CD4-positive, alpha-beta T cell treated with Interleukin-2 at 100 ng/mL for 4 hours (primary cell): ENCODE results near the gene COX19.
"Not testable (repeated sequence)": the region's sequence is repeated elsewhere in the genome, so short reads cannot be mapped to it uniquely, and the experiment has no call there.

Experiments
- DNase-seq: peaks from one replicate; pipeline ENCODE4 v3.0.0-alpha.2; 2020; ENCODE audit warnings: low spot score

The COX19 gene

DNA sequence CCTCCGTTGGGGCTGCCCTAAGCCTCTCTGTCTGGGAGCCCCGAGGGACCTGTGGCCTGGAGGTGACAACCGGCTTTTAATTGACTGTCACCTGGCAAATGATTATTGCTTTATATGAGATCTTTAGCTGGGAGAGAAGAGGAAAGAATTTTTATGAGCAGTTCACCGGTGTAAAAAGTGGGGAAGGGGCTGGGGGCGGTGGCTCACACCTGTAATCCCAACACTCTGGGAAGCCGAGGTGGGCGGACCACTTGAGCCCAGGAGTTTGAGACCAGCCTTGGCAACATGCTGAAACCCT, 2.6 kb upstream of the COX19 start:
- DNase-seq = no peak

DNA sequence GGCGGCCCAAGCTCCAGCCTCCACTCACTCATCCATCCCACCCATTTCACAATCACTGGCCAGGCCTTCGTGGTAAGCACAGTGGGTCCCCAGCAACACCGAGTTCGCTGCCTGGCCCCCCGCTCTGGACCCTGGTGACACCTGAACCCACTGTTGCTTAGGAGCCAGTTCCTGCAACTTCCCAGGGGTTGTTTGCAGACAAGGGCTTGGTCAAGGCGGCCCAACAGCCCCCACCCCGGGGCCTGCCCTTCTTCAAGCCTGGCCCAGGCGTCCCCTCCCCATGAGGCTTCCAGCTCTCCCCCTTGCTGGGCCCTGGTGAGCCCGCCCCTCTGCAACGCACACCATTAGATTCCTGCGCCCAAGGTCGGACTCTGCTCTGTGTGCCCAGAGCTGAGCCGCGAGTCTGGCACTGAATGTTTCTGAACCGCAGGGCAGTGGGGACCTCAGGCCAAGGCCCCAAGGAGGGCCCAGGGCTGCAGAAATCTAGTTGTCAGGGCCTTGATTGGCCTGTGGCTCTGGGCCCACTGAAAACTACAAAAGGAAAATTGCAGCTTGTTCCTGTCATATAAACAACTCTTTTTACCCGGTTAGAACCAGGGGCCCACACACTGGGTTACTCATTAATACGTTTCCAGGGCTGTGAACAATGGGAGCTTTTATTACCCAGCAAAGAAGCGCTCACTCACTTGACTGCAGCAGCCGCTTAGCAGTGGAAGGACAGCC, 2.1 kb upstream of the COX19 start:
- no peak for DNase-seq

DNA sequence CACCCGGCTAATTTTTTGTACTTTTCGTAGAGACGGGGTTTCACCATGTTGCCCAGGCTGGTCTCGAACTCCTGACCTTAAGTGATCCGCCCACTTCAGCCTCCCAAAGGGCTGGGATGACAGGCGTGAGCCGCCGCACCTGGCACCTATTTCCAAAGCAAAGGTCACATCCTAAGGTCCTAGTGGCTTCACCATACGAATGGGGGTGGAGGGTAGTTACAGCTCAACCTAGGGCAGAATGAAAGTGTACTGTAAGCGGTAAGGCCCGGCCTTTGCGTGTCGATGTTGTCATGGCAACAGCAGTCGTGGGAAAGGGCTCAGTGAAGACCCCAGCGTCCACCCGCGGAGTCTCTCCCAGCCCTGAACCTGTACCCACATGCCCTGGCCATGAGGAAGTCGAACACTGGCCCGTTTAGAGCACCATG, 1.6 kb upstream of the COX19 start:
- DNase-seq = no peak

DNA sequence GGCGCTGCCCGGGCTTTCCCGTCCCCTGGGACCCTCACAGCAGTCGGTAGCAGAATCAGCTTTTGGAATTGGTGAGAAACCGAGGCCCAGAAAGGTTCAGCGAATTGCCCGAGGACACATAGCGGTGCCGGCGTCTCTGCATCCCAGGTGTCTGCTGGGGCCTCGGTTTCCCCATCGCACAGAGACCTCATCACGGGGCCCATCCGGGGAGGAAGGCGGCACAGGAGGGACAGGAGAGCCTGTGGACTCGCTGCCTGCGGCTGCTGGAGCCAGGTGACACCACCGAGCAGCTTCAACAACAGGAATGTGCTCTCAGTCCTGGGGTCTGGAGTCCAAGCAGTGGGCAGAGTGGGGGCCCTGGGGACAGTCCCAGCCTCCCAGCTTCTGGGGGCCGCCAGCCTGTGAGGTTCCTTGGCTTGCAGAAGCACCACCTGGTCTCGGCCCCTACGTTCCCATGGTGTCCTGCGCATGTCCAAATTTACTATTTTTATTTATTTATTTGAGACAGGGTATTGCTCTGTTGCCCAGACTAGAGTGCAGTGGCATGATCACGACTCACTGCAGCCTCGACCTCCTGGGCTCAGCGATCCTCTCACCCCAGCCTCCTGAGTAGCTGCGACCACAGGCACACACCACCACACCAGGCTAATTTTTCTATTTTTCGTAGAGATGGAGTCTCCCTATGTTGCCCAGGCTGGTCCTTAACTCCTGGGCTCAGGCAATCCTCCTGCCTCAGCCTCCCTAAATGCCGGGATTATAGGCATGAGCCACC, 539 bp upstream of the COX19 start:
- no peak for DNase-seq

DNA sequence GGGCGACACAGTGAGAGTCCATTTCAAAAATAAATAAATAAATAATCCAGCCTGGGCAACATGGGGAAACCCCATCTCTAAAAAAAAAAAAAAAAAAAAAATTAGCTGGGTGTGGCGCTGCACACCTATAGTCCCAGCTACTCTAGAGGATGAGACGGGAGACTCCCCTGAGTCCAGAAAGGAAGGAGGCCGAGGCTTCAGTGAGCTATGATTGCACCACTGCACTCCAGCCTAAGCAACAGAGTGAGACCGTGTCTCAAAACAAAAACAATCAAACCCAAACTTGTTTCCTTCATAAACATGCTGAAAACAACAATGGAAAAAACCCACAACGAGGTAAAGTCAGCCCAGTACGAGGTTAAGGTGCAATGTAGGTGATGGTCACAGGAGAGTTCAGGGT, 1.2 kb downstream of the COX19 start:
- DNase-seq = no peak

DNA sequence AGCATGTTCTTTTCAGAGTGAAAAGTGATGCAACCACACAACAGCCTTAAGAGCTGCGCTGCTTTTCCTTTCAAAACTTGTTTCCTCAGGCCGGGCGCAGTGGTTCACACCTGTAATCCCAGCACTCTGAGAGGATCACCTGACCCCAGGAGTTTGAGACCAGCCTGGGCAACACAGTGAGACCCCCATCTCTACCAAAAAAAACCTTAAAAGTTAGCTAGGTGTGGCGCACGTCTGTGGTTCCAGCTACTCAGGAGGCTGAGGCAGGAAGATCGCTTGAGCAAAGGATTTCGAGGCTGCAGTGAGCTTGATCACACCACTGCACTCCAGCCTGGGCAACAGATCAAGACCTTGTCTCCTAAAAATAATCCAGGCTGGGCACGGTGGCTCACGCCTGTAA, 2.0 kb downstream of the COX19 start:
- DNase-seq = no peak

DNA sequence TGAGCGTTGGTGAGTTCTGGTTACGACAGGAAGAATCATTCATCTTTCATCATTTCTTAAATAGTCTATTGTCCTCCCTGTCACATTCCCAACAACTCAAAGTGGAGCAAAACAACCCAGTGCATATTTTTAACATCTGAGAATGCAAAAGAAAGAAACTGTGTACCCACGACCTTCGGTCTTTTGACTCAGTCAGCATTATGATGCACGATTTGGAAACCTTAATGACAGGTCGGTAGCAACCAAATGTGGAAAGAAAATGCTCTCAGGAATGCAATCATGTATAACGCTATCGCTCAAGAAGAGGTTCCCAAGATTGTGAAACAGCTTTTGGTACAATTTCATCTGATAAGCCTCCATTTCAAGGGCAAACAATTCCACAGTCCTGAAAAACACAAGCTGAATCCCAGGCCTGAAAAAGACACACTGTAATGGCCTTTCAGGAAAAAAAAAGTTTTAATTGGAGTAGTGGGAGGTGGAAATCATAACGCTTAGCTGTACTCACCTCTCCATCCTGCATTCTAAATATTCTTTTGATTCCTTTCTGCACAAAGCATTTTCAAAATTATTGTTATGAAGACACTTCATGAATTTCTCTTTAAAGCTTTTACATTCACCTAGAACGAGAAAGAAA, 2.6 kb downstream of the COX19 start:
- DNase-seq = no peak

DNA sequence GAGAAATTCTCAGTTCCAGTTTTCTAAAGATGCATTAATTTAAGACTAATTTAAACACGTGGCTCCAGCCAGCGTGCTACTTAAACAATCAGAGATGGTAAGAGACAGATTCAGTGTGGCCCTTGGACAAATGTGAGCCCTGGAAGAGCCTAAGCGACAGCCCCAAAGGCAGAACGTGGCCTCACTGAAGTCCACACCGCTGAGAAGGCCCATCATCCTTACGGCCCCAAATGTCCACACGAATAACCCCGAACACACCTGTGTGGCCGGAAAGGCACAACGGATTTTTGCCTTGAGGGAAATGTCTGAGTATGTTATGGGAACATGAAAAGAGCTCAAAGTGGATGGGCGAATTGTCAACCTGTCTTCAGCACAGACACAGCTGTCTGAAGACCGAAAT, 3.2 kb downstream of the COX19 start:
- no peak for DNase-seq

DNA sequence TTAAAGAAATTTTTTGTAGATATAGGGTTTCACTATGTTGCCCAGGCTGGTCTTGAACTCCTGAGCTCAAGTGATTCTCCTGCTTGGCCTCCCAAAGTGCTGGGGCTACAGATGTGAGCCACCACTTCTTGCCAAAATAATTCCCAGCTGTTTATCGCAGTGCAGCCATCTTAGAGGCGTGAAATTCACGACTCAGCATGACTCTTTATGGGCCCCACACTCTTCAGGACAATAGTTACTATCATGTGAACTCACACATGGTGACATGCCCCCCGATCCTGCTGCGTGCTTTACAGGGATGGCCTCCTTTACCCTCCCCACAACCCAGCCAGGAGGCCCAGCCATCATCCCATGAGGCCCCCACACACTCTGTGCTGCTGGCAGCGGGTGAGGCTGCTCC, 4.6 kb downstream of the COX19 start:
- no peak for DNase-seq

DNA sequence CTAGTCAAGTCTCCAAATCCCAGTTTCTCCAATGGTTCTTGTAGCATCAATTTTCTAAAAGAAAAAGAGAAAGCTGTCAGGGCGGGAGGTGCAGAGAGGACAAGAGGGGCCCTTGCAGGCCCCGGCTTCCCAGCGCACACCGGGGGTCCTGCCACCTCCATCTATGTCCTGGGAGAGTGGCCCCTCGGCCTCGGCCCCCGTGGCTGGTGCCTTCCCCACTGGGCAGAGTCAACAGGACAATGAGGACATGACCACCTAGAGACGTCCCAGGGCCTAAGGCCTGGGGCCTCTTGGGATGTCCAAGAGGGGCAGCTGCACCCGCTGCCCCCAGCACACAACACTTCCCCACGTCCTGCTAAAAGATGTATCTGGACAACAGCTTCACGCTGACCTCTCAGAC, 5.9 kb downstream of the COX19 start:
- DNase-seq = no peak

DNA sequence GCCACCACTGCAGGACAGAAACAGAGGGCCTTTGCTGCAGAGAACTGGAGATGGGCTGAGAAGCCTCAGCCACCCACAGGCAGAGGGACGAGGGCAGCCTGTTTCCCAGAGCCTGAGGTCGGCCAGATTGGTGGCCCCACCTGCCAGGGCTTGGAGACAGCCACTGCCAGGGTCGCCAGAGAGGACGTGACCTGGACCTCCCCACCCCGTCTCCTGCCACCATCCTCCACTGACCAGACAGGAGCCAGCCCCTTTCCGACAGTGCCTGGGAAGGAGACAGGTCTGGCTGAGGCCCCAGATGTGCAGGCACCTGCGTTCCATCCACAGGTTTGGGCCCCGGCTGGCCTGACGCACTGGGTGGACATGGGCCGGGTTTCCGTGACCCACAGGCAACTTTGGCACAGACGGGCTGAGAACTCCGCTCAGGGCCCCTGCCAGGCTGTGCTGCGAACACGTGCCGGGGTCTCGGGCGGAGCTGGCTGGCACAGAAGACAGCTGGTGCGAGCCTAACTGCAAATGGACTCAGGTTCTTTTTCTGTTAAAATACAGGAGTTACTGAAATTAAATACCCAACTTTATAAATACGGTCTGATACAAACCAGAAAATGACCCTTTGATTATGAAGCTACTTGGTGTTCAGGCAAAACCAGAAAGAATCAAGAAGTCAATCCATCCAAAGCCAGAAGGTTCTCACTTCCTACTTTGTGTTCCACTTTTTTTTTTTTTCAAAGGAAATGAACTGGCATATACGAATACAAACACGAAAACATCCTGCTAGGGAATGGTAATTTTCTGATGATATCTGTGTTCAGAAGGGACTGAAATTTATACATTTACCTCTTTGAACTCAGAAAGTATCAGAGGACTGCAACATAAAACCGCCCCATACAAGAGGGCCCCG, 6.9 kb downstream of the COX19 start:
- DNase-seq = no peak

DNA sequence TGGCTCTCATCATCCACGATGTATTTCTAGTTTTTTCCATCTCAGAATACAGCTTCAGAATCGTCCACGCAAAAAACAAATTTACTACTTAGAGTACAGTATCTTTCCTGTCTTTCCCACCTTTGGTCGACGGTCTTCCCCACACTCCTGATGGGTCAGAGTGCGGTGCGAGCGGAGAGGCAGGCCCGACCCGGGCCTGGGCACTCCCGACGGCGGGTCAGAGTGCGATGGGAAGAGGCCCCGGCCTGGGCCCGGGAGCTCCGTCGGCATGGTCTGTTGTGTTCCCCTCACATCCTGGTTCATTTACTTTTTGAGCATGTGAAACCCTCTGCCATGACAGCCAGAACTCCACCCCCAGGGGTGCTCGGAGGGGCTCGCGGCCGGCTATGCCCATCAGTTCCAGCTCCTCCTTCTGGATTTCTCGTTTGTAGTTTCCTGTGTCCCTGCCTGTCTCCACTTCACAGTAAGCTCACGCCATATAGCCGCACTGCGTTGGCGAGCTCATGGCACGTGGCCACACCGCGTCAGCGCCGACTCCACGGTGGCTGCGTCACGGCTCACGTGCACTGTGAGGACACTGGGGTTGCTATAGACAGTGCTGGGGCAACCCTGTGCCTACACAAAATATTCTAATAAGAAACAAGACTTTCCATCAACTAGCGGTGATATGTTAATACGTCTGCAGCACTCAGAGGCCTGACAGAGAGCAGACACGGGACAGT, 7.8 kb downstream of the COX19 start:
- DNase-seq = no peak

DNA sequence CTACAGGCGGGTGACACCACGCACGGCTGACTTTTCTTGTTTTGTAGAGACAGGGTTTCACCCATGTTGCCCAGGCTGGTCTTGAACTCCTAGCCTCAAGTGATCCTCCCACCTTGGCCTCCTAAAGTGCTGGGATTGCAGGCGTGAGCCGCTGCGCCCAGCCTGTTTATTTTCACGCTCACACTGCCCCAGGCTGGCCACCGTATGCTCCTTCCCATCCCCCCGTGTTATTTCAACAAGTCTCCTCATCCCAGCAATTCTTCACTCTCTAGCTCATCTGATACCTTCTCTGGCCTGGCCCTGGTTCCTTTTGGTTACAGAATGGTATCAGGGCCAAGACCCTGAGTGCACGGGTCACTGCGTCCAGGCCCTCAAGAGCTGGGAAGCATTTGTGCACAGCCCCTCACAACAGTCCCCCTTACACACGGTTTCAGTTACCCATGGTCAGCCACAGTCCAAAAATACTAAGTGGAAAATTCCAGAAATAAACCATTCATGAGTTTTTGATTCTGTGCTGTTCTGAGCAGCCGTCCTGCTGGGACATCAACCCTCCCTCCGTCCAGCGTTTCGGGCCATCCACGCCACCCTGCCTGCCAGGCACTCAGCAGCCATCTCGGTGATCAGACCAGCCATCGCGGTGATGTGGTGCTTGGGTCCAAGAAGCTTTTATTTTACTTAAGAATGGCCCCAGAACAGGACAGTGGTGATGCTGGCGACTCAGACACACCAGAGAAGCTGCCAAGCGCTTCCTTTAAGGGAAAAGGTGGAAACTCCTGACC, 8.9 kb downstream of the COX19 start:
- no peak for DNase-seq

DNA sequence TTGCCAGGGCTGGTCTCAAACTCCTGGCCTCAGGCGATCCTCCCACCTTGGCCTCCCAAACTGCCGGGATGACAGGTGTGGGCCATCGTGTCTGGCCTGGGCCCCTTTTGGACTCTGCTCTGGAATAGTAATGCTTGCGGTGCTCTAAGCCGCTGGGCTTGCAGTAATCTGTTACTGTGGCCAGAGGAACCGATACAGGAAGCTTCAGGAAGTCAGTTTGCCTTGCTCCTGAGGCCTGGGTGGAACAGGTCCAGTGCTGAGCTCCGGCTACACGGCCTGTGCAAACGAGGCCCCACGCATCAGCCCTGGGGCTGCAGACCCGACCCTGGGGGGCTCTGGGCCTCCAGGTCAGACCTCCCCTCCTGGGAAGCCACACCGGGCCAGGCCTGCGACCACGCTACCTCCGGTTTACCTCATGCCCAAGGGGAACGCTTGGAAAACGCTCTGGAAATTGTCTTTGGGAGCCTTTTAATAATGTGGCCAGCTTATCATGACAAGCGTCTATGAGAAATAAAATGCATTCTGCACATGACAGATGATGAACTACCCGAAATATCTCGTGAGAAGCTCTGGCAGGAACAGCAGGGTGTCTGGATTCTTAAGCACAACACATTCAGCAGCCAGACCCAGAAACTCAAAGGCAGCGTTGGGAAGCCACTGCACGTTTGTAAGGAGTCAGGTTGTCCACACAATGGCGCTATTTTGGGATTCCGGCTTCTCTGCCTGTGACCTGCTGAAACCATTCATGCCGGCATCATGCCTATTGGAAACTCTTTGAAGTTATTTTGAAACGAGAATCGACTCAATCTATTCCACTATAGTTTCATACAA, 10.7 kb downstream of the COX19 start:
- DNase-seq = no peak

DNA sequence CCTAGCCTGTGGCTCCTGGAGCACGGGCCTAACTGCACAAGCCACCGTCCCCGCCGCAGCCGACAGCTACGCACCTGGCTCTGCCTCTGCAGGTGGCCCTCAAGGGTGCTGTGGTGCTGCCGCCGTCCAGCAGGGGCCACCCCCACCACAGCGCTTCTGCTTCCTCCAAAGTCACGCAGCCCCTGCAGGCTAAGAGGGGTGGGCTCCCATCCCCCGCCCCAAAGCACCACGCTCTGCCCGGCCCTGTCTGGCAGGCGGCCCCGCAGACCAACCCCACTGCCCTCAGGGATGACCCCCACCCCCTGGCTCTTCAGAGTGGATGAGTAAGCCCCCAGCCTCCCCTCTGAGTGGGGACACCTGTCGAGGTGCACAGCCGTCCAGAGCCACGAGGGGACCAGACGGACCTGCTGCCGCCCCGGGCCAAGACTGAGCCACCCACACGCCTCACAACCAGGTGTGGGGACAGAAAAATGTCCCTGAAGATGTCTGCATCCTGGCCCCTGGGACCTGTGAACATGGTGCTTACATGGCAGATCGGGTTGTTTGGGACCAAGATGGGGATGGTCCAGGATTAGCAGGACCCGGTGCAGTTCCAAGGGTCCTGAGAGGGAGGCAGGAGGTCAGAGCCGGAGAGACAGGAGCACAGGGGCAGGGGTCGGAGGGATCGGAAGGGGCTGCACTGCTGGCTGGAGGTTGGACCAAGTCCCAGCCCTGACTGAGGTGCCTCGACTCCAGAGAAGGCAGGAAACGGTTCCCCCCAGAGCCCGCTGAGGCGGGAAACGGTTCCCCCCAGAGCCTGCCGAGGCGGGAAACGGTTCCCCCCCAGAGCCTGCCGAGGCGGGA, 11.9 kb downstream of the COX19 start:
- DNase-seq = no peak

DNA sequence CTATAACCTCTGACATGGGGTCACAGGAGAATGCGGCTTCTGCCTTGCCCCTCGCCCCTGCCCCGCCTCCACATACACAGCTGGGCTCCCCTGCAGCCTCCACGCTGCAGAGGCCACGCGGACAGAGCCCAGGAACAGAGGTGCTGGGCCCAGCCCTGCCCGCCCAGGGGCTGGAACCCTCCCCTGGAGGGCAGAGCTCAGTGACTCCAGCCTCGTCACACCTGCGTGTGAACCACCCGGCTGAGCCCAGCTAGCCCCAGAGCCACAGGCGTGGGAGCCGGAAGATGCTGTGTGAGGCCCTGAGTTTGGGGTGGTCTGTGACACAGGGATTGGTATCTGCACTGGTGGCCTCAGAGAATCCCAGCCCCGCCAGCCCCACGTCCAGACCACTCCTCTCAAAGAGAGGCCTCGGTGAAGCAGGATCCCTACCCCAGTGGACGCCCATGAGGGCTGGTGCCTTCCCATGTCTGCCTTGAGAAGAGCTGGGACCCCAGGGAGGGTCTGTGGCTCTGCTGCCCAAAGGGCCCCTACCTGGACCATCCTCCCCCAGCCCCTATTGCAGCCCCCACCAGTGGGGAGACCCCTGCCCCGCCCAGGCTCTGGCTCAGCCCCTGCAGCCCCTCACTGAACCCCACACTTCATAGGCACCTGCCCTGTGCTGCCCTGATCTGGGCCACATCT, 12.8 kb downstream of the COX19 start:
- no peak for DNase-seq

DNA sequence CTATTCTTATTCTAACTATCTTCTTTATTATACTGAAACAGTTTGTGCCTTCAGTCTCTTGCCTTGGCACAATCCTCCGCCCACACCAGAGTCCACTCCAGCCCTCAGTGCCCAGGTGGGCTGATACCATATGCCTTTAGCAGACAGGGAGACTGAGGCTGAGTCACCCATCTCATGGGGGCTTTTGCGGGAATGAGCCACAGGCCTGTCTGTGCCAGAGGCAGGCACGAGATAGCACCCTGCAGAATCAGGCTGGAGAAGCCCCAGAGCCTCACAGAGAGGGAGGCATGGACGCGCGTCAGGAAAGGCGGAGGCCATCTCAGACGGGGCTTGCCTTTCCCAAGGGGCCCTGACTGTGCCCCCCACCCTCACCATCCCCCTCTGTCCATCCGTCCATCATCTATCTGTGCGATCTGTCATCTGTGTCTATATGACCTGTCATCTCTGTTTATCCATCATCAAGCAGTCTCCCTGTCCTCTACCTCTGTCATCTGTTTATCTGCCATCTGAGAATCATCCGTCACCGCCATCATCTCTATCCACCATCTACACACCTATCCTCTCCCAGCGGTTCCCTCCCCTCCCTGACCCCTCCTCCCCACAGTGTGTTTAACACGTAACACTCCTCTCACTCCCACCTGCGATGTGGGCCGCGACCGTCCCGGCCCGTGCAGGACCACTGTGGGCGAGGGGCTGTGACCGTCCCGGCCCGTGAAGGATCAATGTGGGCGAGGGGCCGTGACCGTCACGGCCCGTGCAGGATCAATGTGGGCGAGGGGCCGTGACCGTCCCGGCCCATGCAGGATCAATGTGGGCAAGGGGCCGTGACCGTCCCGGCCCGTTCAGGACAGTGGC, 13.6 kb downstream of the COX19 start:
- DNase-seq = no peak

DNA sequence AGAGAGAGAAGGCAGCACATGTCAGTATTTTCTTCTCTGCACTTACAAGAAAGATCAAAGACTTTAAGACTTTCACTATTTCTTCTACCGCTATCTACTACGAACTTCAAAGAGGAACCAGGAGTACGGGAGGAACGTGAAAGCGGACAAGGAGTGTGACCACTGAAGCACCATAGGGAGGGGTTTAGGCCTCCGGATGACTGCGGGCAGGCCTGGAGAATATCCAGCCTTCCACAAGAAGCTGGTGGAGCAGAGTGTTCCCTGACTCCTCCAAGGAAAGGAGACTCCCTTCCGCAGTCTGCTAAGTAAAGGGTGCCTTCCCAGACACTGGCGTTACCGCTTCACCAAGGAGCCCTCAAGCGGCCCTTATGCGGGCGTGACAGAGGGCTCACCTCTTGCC, 14.4 kb downstream of the COX19 start:
- not testable (repeated sequence) for DNase-seq
